Measurements from ENCODE around the gene DLX1.
"Not testable (repeated sequence)": the region's sequence is repeated elsewhere in the genome, so short reads cannot be mapped to it uniquely, and the experiment has no call there.

Gene DLX1

GRCh38 chr2:172066394-172066886 is 18.9 kb upstream of the DLX1 start:
- FAIRE-seq, result no peak

GRCh38 chr2:172067905-172068304 is 17.4 kb upstream of the DLX1 start:
- not testable (repeated sequence) for FAIRE-seq

- no peak for FAIRE-seq
These were observed 14.4 kb upstream of the DLX1 start for GRCh38 chr2:172070936-172071335.

GRCh38 chr2:172072303-172072702 is 13.0 kb upstream of the DLX1 start:
- FAIRE-seq, result no peak

GRCh38 chr2:172072706-172073105 is 12.6 kb upstream of the DLX1 start:
- FAIRE-seq, result no peak

- no peak for FAIRE-seq
These were observed 11.8 kb upstream of the DLX1 start for GRCh38 chr2:172073518-172073917.

GRCh38 chr2:172074254-172074653 is 11.1 kb upstream of the DLX1 start:
- no peak for FAIRE-seq

- no peak for FAIRE-seq
These were observed 5.9 kb upstream of the DLX1 start for GRCh38 chr2:172079416-172079815.

GRCh38 chr2:172079838-172080640 is 5.3 kb upstream of the DLX1 start:
- FAIRE-seq, result no peak

- no peak for FAIRE-seq
These were observed 4.6 kb upstream of the DLX1 start for GRCh38 chr2:172080641-172081220.

GRCh38 chr2:172081221-172082022 is 3.9 kb upstream of the DLX1 start:
- no peak for FAIRE-seq

GRCh38 chr2:172082105-172082943 is 3.0 kb upstream of the DLX1 start:
- no peak for FAIRE-seq

GRCh38 chr2:172082944-172083627 is 2.2 kb upstream of the DLX1 start:
- no peak for FAIRE-seq

GRCh38 chr2:172083628-172084394 is 1.5 kb upstream of the DLX1 start:
- FAIRE-seq, result no peak

- FAIRE-seq, result no peak
These were observed 987 bp upstream of the DLX1 start for GRCh38 chr2:172084395-172084644.

GRCh38 chr2:172084645-172085459 is 455 bp upstream of the DLX1 start:
- no peak for FAIRE-seq

- FAIRE-seq, result no peak
These were observed 1.2 kb downstream of the DLX1 start for GRCh38 chr2:172086241-172087206.

GRCh38 chr2:172087207-172087779 is 2.0 kb downstream of the DLX1 start:
- FAIRE-seq, result no peak

GRCh38 chr2:172087780-172088244 is 2.5 kb downstream of the DLX1 start:
- FAIRE-seq, result no peak

Measured in islet of Langerhans (tissue), 1 donor.